ENCODE results near the gene PRKCSH. TPM values are rescaled to one million over a fixed set of nuclear protein-coding genes. Genes with fewer than 3 reads are reported as not detected.
"Not testable (repeated sequence)": the region's sequence is repeated elsewhere in the genome, so short reads cannot be mapped to it uniquely, and the experiment has no call there.

PRKCSH gene
- total RNA-seq, 4 donors from 2014 or later: 64.1 to 107 (median 99.1) TPM

DNA sequence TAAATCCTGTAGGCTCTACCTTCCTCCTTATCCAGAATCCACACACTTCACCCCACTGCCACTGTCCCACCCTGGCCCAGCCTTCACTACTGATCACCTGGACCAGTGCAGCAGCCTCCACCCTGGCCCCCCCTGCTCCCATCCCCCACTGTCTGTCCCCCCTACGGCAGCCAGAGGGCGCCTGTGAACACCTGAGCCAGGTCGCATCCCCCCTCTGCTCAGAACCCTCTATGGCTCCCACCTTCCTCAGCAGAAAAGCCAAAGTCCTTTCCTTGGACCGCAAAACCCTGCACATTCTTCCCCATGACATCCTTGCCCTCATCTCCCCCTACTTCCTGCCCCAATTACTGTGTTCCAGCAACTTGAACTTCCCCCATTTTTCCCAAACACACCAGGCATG is 24.8 kb downstream of the PRKCSH start:
- 45 to 46% methylated on average over 3 to 4 of the region's 4 CpGs for WGBS, 2 donors
- H3K27ac ChIP-seq: no peak overlapping the region
- intact Hi-C loops (cut with DNase I): no loop called here
- no peaks in the 10 kb centered on the region for H3K36me3 ChIP-seq
- no peak overlapping the region for H3K4me3 ChIP-seq
- H3K27me3 ChIP-seq: peaks cover 0 to 23% (median 0%) of the 10 kb centered on the region in 4 donors
- no peak for DNase-seq
- H3K4me1 ChIP-seq: no peaks in the 10 kb centered on the region
- H3K9me3 ChIP-seq: no peaks in the 10 kb centered on the region
- no peak for TF ChIP-seq POLR2A (IDR thresholded peaks at IDR 0.05)
- TF ChIP-seq, protein P1, sequence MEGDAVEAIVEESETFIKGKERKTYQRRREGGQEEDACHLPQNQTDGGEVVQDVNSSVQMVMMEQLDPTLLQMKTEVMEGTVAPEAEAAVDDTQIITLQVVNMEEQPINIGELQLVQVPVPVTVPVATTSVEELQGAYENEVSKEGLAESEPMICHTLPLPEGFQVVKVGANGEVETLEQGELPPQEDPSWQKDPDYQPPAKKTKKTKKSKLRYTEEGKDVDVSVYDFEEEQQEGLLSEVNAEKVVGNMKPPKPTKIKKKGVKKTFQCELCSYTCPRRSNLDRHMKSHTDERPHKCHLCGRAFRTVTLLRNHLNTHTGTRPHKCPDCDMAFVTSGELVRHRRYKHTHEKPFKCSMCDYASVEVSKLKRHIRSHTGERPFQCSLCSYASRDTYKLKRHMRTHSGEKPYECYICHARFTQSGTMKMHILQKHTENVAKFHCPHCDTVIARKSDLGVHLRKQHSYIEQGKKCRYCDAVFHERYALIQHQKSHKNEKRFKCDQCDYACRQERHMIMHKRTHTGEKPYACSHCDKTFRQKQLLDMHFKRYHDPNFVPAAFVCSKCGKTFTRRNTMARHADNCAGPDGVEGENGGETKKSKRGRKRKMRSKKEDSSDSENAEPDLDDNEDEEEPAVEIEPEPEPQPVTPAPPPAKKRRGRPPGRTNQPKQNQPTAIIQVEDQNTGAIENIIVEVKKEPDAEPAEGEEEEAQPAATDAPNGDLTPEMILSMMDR (IDR thresholded peaks at IDR 0.05): peak in 2 of 6 experiments; percentile 11 to 26

DNA sequence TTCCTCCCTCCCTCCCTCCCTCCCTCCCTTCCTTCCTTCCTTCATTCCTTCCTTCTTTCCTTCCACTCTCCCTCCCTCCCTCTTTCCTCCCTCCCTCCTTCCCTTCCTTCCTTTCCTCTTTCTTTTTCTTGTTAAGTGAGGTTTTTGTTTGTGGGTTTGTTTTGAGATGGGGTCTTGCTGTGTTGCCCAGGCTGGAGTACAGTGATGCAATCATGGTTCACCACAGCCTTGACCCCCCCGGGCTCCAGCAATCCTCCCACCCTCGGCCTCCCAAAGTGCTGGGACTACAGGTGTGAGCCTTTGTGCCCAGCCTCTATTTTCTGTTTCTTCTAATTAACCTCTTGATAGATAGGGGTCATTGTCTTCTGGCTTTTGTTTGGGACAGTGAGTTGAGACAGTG is 26.0 kb downstream of the PRKCSH start:
- WGBS, 2 donors: 39 to 71% methylated on average over 1 to 2 of the region's 2 CpGs
- Histone ChIP-seq H3K9me3 (no peaks in the 10 kb centered on the region), H3K4me1 (no peaks in the 10 kb centered on the region), H3K36me3 (no peaks in the 10 kb centered on the region), H3K27ac (no peak overlapping the region), H3K4me3 (no peak overlapping the region), H3K27me3 (peaks cover 0 to 30% (median 0%) of the 10 kb centered on the region in 4 donors)
- DNase-seq: no peak
- intact Hi-C loops (cut with DNase I): no loop called here
- TF ChIP-seq, protein P1 (IDR thresholded peaks at IDR 0.05): no peak
- TF ChIP-seq POLR2A (IDR thresholded peaks at IDR 0.05): no peak

DNA sequence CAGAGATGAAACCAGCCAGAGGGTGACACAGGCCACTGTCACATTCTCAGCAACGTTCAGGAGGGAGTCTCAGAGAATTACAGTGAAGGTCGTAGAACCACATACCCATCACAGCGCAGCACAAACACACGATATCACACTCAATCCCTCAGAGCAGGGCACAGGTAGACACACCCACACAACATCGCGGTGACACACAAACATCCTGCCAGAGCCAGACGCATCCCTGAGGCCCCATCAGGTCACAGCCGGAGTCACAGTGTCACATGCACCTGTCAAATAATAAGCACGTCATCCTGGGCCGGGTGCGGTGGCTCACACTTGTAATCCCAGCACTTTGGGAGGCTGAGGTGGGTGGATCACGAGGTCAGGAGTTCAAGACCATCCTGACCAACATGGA is 28.0 kb downstream of the PRKCSH start:
- Histone ChIP-seq H3K4me1 (peaks cover 0 to 3% (median 0%) of the 10 kb centered on the region in 3 donors), H3K27ac (no peak overlapping the region), H3K36me3 (no peaks in the 10 kb centered on the region), H3K27me3 (peaks cover 0 to 22% (median 0%) of the 10 kb centered on the region in 4 donors), H3K4me3 (no peak overlapping the region), H3K9me3 (no peaks in the 10 kb centered on the region)
- 64 to 69% methylated on average over 5 to 8 of the region's 12 CpGs for WGBS, 2 donors
- DNase-seq: no peak
- intact Hi-C loops (cut with DNase I): no loop called here
- TF ChIP-seq POLR2A (IDR thresholded peaks at IDR 0.05): no peak
- TF ChIP-seq, protein P1 (IDR thresholded peaks at IDR 0.05): no peak

DNA sequence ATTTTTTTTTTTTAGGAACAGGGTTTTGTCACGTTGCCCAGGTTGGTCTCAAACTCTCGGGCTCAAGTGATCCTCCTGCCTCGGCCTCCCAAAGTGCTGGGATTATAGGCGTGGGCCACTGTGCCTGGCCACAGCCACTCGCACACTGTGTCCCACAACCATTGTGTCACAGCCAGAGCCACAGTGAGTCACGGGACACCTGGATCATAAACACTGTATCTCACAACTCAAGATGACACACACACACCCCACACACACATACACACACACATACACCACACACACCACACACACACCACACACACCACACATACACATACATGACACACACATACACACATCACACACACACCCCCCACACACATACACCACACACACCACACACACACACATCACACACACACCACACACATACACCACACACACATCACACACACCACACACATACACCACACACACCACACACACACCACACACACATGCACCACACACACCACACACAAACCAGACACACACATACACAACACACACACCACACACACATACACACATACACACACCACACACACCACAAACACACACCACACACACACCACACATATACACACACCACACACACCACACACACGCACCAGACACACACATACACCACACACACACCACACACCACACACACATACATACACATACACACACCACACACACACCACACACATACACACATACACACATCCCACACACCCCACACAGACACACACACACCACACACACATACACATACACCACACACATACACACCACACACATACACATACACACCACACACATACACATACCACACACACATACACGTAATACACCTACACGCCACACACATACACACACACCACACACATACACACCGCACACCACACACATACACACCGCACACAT is 29.2 kb downstream of the PRKCSH start:
- no peak overlapping the region for H3K4me3 ChIP-seq
- H3K36me3 ChIP-seq: no peaks in the 10 kb centered on the region
- WGBS, 2 donors: 73 to 76% methylated on average over 11 of the region's 11 CpGs
- no peak overlapping the region for H3K27ac ChIP-seq
- H3K9me3 ChIP-seq: no peaks in the 10 kb centered on the region
- H3K4me1 ChIP-seq: peaks cover 0 to 10% (median 0%) of the 10 kb centered on the region in 3 donors
- DNase-seq: no peak
- TF ChIP-seq POLR2A (IDR thresholded peaks at IDR 0.05): no peak
- TF ChIP-seq, protein P1 (IDR thresholded peaks at IDR 0.05): no peak
- intact Hi-C loops (cut with DNase I): no loop called here
- peaks cover 0 to 17% (median 0%) of the 10 kb centered on the region in 4 donors for H3K27me3 ChIP-seq

DNA sequence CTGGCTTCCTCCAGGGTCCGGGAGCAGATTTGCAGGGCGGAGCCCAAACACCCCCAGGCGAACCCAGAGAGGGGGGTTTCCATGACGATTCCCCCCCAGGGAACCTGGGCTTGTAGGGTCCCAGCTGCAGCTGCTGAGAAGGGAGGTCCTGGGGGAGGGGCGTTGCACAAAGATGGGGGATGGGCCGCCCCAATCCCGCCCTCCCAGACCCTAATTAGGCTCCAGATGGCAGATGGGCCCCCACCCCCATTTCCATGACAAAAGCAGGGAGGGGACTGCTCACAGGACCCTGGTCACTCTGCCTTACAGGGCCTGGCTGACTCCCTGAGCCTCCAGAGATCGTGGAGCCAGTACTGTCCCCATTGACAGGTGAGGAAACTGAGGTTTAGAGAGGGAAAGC is 30.2 kb downstream of the PRKCSH start:
- H3K4me3 ChIP-seq: no peak overlapping the region
- peaks cover 0 to 10% (median 0%) of the 10 kb centered on the region in 3 donors for H3K4me1 ChIP-seq
- no peak for TF ChIP-seq POLR2A (IDR thresholded peaks at IDR 0.05)
- TF ChIP-seq, protein P1 (IDR thresholded peaks at IDR 0.05): no peak
- intact Hi-C loops (cut with DNase I): no loop called here
- H3K36me3 ChIP-seq: no peaks in the 10 kb centered on the region
- no peak for DNase-seq
- no peaks in the 10 kb centered on the region for H3K9me3 ChIP-seq
- no peak overlapping the region for H3K27ac ChIP-seq
- peaks cover 0 to 8% (median 0%) of the 10 kb centered on the region in 4 donors for H3K27me3 ChIP-seq
- WGBS, 2 donors: no CpG with 5 or more reads among the region's 8 CpGs

DNA sequence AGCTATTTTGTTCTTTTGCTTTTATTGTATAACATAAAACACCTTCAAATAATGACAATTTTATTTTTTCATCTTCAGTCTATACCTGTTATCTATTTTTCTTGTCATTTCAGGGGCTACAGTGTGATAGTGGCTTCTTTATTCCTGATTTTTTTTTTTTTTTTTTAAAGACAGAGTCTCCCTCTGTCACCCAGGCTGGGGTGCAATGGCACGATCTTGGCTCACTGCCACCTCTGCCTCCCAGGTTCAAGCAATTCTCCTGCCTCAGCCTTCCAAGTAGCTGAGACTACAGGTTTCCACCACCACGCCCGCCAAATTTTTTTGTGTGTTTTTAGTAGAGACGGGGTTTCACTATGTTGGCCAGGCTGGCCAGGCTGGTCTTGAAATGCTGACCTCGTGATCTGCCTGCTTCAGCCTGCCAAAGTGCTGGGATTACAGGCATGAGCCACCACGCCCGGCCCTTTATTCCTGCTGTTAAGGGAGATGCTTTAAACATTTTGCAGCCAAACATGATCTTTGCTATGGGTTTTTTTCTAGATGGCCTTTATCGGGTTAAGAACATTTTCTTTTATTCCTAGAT is 32.9 kb downstream of the PRKCSH start:
- intact Hi-C loops (cut with DNase I); H3K27me3 ChIP-seq; H3K4me3 ChIP-seq; DNase-seq; H3K27ac ChIP-seq; H3K9me3 ChIP-seq; H3K36me3 ChIP-seq; H3K4me1 ChIP-seq: not testable (repeated sequence)
- 27 to 37% methylated on average over 8 of the region's 8 CpGs for WGBS, 2 donors

Data from esophagus squamous epithelium (tissue), 5 donors.